WTC11 (cell line): ENCODE measurements around the gene GSS. TPM values are rescaled to one million over a fixed set of nuclear protein-coding genes. Genes with fewer than 3 reads are reported as not detected.

ENCODE experiments used
- AFF4 ChIP-seq: sonication (generic); formaldehyde crosslinking; IDR thresholded peaks from 2 replicates; pipeline ENCODE4 v1.8.1; 2023; ENCODE audit warnings: mild to moderate bottlenecking, missing genetic modification reagents, borderline replicate concordance
- ATF1 ChIP-seq: sonication (generic); formaldehyde crosslinking; IDR thresholded peaks from 2 replicates; pipeline ENCODE4 v1.8.1; 2023; ENCODE audit warnings: mild to moderate bottlenecking, moderate library complexity, missing genetic modification reagents
- ATF6 ChIP-seq: sonication (generic); formaldehyde crosslinking; IDR thresholded peaks from 2 replicates; pipeline ENCODE4 v1.8.1; 2023; ENCODE audit warnings: mild to moderate bottlenecking, missing genetic modification reagents
- CDX4 ChIP-seq: fragments of 250-450 bp; sonication (Bioruptor Pico); IDR thresholded peaks from 2 replicates; pipeline ENCODE4 v1.9.0; 2021; ENCODE audit warnings: moderate library complexity, mild to moderate bottlenecking, inconsistent platforms, borderline replicate concordance
- CREM ChIP-seq: sonication (generic); formaldehyde crosslinking; IDR thresholded peaks from 2 replicates; pipeline ENCODE4 v1.8.1; 2022; ENCODE audit warnings: mild to moderate bottlenecking, missing genetic modification reagents, moderate library complexity
- E2F1 ChIP-seq: sonication (generic); formaldehyde crosslinking; IDR thresholded peaks from 2 replicates; pipeline ENCODE4 v1.8.0; 2022; ENCODE audit warnings: mild to moderate bottlenecking, missing genetic modification reagents
- E2F4 ChIP-seq: sonication (generic); formaldehyde crosslinking; IDR thresholded peaks from 2 replicates; pipeline ENCODE4 v1.8.1; 2022; ENCODE audit warnings: low read depth, mild to moderate bottlenecking, moderate library complexity, missing genetic modification reagents, borderline replicate concordance
- E2F5 ChIP-seq: sonication (generic); formaldehyde crosslinking; IDR thresholded peaks from 2 replicates; pipeline ENCODE4 v1.8.1; 2022; ENCODE audit warnings: mild to moderate bottlenecking, moderate library complexity, missing genetic modification reagents
- ESRRA ChIP-seq: sonication (generic); formaldehyde crosslinking; IDR thresholded peaks from 2 replicates; pipeline ENCODE4 v1.8.1; 2022; ENCODE audit warnings: mild to moderate bottlenecking, missing genetic modification reagents, borderline replicate concordance
- FOXJ3 ChIP-seq: sonication (generic); formaldehyde crosslinking; IDR thresholded peaks from 2 replicates; pipeline ENCODE4 v1.9.0; 2021; ENCODE audit warnings: missing genetic modification reagents, mild to moderate bottlenecking, borderline replicate concordance
- FOXK1 ChIP-seq: sonication (generic); formaldehyde crosslinking; IDR thresholded peaks from 2 replicates; pipeline ENCODE4 v1.8.0; 2022; ENCODE audit warnings: mild to moderate bottlenecking, moderate library complexity, missing genetic modification reagents
- GABPB1 ChIP-seq: sonication (generic); formaldehyde crosslinking; IDR thresholded peaks from 2 replicates; pipeline ENCODE4 v1.8.1; 2023; ENCODE audit warnings: mild to moderate bottlenecking, missing genetic modification reagents
- GRHL2 ChIP-seq: fragments of 250-450 bp; sonication (Bioruptor Pico); IDR thresholded peaks from 2 replicates; pipeline ENCODE4 v1.8.0; 2022; ENCODE audit warnings: mild to moderate bottlenecking, moderate library complexity; ENCODE audit not compliant: insufficient replicate concordance, severe bottlenecking
- IRF2 ChIP-seq: sonication (generic); formaldehyde crosslinking; IDR thresholded peaks from 2 replicates; pipeline ENCODE4 v1.8.0; 2022; ENCODE audit warnings: low read depth, missing genetic modification reagents, borderline replicate concordance
- KAT7 ChIP-seq: sonication (generic); formaldehyde crosslinking; IDR thresholded peaks from 2 replicates; pipeline ENCODE4 v1.8.1; 2023; ENCODE audit warnings: missing genetic modification reagents, mild to moderate bottlenecking, borderline replicate concordance
- SMAD3 ChIP-seq: sonication (generic); formaldehyde crosslinking; IDR thresholded peaks from 2 replicates; pipeline ENCODE4 v1.8.0; 2022; ENCODE audit warnings: missing genetic modification reagents, mild to moderate bottlenecking, borderline replicate concordance
- SOX15 ChIP-seq: fragments of 250-450 bp; sonication (Bioruptor Pico); IDR thresholded peaks from 2 replicates; pipeline ENCODE4 v1.9.0; 2021; ENCODE audit warnings: mild to moderate bottlenecking
- TEAD4 ChIP-seq: sonication (generic); formaldehyde crosslinking; IDR thresholded peaks from 2 replicates; pipeline ENCODE4 v1.8.0; 2022; ENCODE audit warnings: mild to moderate bottlenecking, missing genetic modification reagents
- ZNF232 ChIP-seq: sonication (generic); formaldehyde crosslinking; IDR thresholded peaks from 2 replicates; pipeline ENCODE4 v1.8.0; 2022; ENCODE audit warnings: mild to moderate bottlenecking, missing genetic modification reagents
- ZNF281 ChIP-seq: sonication (generic); formaldehyde crosslinking; IDR thresholded peaks from 2 replicates; pipeline ENCODE4 v1.8.0; 2023; ENCODE audit warnings: mild to moderate bottlenecking, missing genetic modification reagents
- ZNF396 ChIP-seq: fragments of 250-450 bp; sonication (Bioruptor Pico); IDR thresholded peaks from 2 replicates; pipeline ENCODE4 v1.8.0; 2021; ENCODE audit warnings: mild to moderate bottlenecking, moderate library complexity, borderline replicate concordance
- ZNF512 ChIP-seq: sonication (generic); formaldehyde crosslinking; IDR thresholded peaks from 2 replicates; pipeline ENCODE4 v1.8.1; 2022; ENCODE audit warnings: missing genetic modification reagents, borderline replicate concordance
- total RNA-seq: library from RNA; stranded (reverse); gene quantifications from 3 replicates; pipeline ENCODE4 v1.2.3, GENCODE V29; 2021

The GSS gene
- total RNA-seq, 1 experiment from 2014 or later: 47.3 TPM

GRCh38 chr20:34955231-34956040 lies at the start of gene GSS, which contains the start of gene MYH7B (continued):
- TF ChIP-seq AFF4 (CRISPR knock-in tag) (no peak; the same call in 1 of the 2 replicates), CREM (CRISPR knock-in tag) (peak; percentile 79; the same call in 1 of the 2 replicates), SMAD3 (CRISPR knock-in tag) (peak; percentile 73), E2F5 (CRISPR knock-in tag) (peak; percentile 92), E2F4 (CRISPR knock-in tag) (no peak), CDX4 (CRISPR knock-in tag) (no peak), ESRRA (peak; percentile 49; the same call in 1 of the 2 replicates), FOXJ3 (no peak), ATF6 (CRISPR knock-in tag) (no peak), ATF1 (peak; percentile 46; the same call in 1 of the 2 replicates), FOXK1 (CRISPR knock-in tag) (peak; percentile 65), ZNF396 (CRISPR knock-in tag) (no peak), ZNF232 (CRISPR knock-in tag) (peak; percentile 85; the same call in 1 of the 2 replicates), E2F1 (CRISPR knock-in tag) (no peak), KAT7 (CRISPR knock-in tag) (peak; percentile 46; the same call in 1 of the 2 replicates), IRF2 (no peak), GABPB1 (CRISPR knock-in tag) (peak; percentile 72; the same call in 1 of the 2 replicates), GRHL2 (CRISPR knock-in tag) (no peak), SOX15 (CRISPR knock-in tag) (no peak), ZNF281 (CRISPR knock-in tag) (no peak), ZNF512 (no peak), TEAD4 (CRISPR knock-in tag) (no peak; the same call in 1 of the 2 replicates)
